Vagina (tissue), 2 donors: Measurements from ENCODE around the gene PRG3.

ENCODE experiments used
- POLR2A ChIP-seq, 2 donors: fragments of 450-650 bp; IDR thresholded peaks; one replicate each; pipeline ENCODE4 v1.6.1; 2017; ENCODE audit warnings: antibody characterized with exemption in 2 of 2, mild to moderate bottlenecking in 2 of 2, moderate library complexity in 2 of 2
- POLR2AphosphoS5 ChIP-seq, 2 donors: sonication (generic); formaldehyde crosslinking; IDR thresholded peaks; one replicate each; pipeline ENCODE4 v1.9.0; 2017; ENCODE audit warnings: antibody characterized with exemption in 2 of 2, mild to moderate bottlenecking in 2 of 2, low read depth in 1 of 2; ENCODE audit not compliant: insufficient read depth in 1 of 2
- TF ChIP-seq, protein P1 (sequence below), 3 experiments: fragments of 450-650 bp in 2 of 3; fragments of 200-600 bp in 1 of 3; sonication (generic) in 1 of 3; IDR thresholded peaks; one replicate each; pipeline ENCODE4 v1.5.1; 2017 to 2019; ENCODE audit warnings: antibody characterized with exemption in 3 of 3, mild to moderate bottlenecking in 2 of 3, moderate library complexity in 2 of 3

DNA sequence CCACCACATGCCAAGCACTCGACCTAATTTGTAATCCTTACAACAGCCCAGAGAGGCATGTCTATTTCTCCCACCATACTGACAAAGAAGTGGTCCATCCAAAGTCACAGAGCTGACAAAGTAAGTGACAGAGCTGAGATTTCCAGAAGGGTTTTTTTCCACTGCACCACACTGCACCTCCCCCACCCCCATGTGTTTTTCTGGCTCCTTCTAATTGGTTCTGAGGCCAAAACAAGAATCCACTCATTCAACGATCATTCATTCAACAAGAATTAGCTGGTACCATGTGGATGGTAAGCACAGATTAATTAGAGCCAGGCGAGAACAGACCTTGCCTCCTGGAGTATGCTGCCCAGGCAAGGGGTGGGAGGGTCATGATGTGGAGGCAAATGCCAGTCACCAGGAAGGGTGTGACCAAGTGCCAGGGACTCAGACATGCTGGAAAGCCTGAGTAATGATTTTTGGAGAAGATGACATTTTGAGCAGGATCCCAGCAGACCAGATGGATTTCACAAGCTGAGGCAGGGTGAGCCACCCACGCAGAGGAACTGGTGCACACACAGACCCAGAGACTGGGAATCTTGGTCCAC is 24.4 kb upstream of the PRG3 start:
- TF ChIP-seq POLR2AphosphoS5 (IDR thresholded peaks at IDR 0.05; ENCODE audit: insufficient read depth in 1 of 2, low read depth in 1 of 2) = no peak
- TF ChIP-seq, protein P1, sequence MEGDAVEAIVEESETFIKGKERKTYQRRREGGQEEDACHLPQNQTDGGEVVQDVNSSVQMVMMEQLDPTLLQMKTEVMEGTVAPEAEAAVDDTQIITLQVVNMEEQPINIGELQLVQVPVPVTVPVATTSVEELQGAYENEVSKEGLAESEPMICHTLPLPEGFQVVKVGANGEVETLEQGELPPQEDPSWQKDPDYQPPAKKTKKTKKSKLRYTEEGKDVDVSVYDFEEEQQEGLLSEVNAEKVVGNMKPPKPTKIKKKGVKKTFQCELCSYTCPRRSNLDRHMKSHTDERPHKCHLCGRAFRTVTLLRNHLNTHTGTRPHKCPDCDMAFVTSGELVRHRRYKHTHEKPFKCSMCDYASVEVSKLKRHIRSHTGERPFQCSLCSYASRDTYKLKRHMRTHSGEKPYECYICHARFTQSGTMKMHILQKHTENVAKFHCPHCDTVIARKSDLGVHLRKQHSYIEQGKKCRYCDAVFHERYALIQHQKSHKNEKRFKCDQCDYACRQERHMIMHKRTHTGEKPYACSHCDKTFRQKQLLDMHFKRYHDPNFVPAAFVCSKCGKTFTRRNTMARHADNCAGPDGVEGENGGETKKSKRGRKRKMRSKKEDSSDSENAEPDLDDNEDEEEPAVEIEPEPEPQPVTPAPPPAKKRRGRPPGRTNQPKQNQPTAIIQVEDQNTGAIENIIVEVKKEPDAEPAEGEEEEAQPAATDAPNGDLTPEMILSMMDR (IDR thresholded peaks at IDR 0.05) = no peak
- no peak for TF ChIP-seq POLR2A (IDR thresholded peaks at IDR 0.05)
